ENCODE data around the gene HMX2.

DNA sequence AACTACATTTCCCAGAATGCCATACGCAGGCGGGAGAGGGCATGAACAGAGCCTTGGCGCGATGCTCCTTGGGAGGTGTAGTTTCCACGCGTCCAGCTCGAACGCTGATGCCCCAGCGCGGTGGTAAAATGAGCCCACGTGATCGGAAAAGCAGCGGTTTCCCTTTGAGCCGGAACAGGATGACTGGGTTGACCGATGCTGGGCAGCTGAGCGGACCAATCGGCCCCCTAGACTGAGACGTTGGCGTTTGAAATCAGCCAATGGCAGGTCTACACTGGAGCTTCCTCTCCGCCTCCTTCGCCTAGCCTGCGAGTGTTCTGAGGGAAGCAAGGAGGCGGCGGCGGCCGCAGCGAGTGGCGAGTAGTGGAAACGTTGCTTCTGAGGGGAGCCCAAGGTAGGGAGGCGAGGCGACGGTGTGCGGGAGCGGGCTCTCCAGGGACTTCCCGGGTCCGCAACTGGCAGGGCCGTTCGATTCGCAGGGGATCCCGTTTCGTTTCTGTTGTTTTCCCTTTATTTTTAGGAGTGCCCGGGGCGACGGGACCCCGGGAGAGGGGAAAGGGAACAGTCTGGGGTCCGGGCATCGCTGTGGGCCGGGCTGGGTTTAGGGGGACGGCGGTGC is 6.3 kb downstream of the HMX2 start, which contains the start of gene BUB3:
- peak; percentile 76 to 94 (median 93) for TF ChIP-seq POLR2AphosphoS5 (IDR thresholded peaks at IDR 0.05)
- no peak for TF ChIP-seq EP300 (IDR thresholded peaks at IDR 0.05)

All from stomach (tissue), 4 donors.